ENCODE data around the gene MRPS27. TPM values are rescaled to one million over a fixed set of nuclear protein-coding genes. Genes with fewer than 3 reads are reported as not detected.

Gene MRPS27
- total RNA-seq, 4 donors from 2014 or later: 42.7 to 49.4 (median 48.1) TPM

DNA sequence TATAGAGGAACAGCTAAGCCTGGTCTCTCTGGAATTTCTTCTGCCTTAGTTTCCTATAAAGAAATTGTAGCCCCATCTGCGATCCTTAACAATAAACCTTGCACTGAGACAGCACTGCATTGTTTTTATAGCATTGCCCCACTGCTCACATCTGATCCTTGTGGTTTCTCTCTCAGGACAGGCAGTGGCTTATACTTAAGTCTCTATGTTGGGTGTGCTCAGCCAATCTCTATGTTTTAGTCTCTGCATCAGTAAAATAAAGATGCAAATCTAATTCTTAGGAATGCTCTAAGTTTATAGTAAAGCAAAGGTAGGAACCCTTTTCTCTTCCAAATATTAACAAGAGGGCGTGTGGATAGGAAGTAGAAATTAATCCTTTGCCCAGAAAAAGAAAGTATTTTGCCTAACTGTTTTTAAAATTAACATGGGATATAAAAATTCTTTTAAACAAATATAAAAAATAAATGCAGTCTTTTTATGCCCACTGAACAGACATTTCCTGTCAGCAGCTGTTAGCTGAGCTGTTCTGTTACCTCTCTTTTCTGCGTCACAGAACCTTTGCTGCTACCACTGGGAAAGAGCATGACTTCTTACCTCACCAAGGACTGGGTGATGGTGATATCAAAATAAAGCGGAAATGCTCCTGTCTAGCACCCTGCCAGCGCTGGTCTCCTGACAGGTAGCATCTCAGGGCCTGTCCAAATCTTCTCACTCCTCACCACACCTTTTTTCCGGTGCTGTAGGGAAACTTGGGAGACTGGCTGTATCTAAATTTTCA lies 29.5 kb downstream of the MRPS27 start:
- TF ChIP-seq, protein P1, sequence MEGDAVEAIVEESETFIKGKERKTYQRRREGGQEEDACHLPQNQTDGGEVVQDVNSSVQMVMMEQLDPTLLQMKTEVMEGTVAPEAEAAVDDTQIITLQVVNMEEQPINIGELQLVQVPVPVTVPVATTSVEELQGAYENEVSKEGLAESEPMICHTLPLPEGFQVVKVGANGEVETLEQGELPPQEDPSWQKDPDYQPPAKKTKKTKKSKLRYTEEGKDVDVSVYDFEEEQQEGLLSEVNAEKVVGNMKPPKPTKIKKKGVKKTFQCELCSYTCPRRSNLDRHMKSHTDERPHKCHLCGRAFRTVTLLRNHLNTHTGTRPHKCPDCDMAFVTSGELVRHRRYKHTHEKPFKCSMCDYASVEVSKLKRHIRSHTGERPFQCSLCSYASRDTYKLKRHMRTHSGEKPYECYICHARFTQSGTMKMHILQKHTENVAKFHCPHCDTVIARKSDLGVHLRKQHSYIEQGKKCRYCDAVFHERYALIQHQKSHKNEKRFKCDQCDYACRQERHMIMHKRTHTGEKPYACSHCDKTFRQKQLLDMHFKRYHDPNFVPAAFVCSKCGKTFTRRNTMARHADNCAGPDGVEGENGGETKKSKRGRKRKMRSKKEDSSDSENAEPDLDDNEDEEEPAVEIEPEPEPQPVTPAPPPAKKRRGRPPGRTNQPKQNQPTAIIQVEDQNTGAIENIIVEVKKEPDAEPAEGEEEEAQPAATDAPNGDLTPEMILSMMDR (IDR thresholded peaks at IDR 0.05; ENCODE audit: low read depth): no peak

DNA sequence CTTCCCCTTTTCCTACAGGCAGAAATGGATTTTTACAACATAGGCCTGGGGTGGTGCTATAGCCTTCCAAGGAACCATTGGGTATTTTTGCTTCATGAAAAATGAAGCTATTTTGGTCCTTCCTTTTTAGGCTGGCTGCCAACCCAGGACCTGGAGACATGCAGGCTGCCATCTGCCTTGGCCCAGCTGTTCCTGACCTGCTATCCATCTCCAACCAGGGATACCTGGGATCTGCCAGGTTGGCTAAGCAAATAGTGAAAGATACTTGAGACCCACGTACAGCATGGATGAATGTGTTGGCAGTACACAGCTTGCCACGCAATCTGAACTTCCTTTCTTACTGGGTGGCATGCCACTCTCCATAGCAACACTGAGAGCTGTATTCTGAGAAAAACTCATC lies 31.1 kb downstream of the MRPS27 start:
- TF ChIP-seq, protein P1 (IDR thresholded peaks at IDR 0.05; ENCODE audit: low read depth): no peak

DNA sequence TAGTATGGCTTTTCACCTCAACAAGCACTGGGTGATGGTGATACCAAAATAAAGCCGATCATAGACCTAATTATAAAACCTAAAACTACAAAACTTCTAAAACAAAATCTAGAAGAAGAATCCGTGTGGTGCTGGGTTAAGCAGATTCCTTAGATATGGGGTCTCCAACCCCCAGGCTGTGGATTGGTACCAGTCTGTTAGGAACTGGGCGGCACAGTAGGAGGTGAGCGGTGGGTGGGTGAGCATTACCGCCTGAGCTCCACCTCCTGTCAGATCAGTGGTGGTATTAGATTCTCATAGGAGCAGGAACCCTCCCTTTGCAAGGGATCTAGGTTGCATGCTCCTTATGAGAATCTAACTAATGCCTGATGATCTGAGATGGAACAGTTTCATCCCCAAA lies 33.2 kb downstream of the MRPS27 start:
- TF ChIP-seq, protein P1 (IDR thresholded peaks at IDR 0.05; ENCODE audit: low read depth): no peak

DNA sequence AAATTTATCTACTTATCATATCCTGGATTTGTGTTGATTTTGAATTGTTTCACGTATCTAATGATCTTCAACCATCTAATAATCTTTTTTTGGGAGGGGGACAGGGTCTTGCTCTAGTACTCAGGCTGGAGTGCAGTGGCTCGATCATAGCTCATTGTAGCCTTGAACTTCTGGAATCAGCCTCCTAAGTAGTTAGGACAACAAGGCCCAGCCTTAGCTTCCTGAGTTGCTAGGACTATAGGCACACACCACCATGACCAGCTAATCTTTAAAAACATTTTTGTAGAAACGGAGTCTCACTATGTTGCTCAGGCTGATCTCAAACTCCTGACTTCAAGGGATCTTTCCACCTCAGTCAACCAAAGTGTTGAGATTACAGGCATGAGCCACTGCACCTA lies 34.6 kb downstream of the MRPS27 start:
- TF ChIP-seq, protein P1 (IDR thresholded peaks at IDR 0.05; ENCODE audit: low read depth): no peak

DNA sequence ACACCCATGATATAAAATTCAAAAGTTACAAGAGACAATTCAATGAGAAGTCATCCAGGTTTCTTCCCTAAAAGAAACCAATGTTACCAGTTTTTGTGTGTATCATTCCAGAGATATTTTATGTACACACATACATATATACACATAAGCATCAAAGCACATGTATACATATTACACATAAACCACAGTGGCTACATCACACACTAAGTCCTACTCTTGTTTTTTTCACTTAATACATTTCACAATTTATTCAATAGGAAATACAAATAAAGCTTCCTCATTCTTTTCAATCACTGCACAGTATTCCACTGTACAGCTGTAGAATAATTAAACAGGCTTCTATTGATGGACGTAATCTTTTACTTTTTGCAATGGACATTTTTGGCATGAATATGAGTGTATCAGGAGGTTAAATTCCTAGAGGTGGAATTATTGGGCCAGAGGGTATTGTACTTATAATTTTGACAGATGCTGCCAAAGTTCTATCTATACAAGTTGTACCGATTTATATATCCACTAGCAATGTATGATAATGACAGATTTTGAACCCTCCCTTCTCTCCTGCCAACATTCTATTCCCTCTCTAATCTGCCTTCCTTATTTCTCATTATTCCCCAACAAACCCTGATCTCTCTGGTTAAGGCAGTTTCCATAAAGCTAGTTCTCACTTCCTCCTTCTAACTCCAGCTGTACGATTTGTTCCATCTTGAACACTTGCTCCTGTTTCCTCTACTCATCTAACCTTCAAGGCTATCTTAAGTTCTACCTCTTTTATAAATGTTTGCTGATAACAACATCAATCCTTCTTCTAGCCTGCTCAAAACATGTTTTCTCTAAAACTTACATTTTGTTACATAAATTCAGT lies 35.2 kb downstream of the MRPS27 start:
- TF ChIP-seq, protein P1 (IDR thresholded peaks at IDR 0.05; ENCODE audit: low read depth): no peak

DNA sequence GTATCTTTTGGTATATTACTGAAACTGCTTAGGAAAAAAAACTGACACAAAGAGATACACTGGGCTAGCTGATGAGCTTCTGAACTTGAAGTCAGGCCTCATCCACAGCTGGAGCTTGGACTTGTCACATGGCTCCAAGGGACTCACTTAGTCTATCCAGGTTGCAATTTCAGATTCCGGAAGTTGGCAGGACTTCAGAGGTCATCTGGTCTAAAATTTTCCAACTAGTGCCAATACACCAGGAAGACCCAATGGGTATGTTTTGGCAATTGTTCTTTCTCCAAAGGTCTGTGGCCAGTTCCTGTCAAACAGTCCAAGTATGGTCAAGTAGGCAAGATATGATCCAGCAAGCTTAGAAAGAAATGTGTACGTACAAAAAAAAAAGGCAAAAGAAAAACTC lies 36.7 kb downstream of the MRPS27 start:
- TF ChIP-seq, protein P1 (IDR thresholded peaks at IDR 0.05; ENCODE audit: low read depth): no peak

DNA sequence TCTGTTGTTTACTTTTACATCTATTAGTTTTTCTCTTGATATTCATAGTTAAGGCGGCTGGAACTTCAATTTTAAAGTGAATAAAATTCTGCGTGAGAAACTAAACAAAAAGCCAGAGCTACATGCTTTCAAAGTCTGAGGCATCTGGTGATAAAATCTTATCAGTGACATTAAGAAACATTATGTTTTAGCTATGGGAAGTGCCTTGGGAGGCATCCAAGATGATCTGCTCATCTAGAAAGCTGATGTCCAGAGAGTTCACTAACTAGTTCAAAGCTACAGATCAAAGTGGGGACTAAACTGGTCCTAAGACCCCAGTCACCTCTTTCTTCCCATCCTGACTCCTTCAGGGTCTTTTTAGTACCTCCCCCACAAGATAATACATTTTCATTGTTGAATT lies 37.2 kb downstream of the MRPS27 start:
- TF ChIP-seq, protein P1 (IDR thresholded peaks at IDR 0.05; ENCODE audit: low read depth): no peak

Measured in subcutaneous adipose tissue (tissue), 4 donors.